HG02588 (cell line): Measurements from ENCODE around the gene LRRC37A.
"Not testable (repeated sequence)": the region's sequence is repeated elsewhere in the genome, so short reads cannot be mapped to it uniquely, and the experiment has no call there.

Experiments used
- ATAC-seq: cut with Tn5 transposase; IDR thresholded peaks from one replicate; pipeline ENCODE4 v1.9.1; 2021; ENCODE audit warnings: mild to moderate bottlenecking, moderate library complexity; ENCODE audit not compliant: unreplicated experiment

The LRRC37A gene

DNA sequence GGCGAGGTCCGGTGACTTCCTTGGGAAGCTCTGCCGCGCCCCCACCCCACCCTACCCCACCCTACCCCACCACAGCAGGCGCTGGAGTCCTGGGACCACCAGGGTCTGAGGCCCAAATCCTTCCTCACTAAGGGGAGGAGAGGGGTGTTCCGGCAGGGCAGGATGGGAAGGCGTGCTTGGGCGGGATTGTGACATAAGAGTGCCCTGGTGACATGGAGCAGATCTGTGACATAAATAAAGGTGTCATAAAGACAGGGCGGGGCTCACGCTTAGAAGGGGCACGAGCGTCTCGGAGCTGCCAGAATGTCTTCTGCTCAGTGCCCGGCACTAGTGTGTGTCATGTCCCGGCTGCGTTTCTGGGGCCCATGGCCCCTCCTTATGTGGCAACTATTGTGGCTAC lies at the start of gene LRRC37A:
LRRC37A (plus strand) TSS at position 301 of the 400 bp plus-strand sequence; CDS start at position 304, 3 bp downstream.
- not testable (repeated sequence) for ATAC-seq

DNA sequence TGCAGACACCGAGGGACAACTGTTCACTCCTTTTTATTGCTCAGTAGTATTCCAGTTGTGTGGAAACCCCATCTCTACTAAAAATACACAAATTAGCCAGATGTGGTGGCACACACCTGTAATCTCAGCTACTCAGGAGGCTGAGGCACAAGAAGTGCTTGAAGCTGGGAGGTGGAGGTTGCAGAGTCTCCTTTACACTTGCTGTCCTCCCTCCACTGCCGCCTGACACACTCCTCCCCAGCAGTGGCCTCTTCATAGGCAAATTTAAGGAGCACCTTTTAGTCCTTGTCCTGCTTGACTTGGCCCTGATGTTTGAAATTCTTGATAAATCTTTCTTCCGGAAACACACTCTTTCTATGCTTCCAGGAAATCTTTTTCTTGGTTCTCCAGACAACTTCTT lies 45.8 kb upstream of the LRRC37A start:
- not testable (repeated sequence) for ATAC-seq

DNA sequence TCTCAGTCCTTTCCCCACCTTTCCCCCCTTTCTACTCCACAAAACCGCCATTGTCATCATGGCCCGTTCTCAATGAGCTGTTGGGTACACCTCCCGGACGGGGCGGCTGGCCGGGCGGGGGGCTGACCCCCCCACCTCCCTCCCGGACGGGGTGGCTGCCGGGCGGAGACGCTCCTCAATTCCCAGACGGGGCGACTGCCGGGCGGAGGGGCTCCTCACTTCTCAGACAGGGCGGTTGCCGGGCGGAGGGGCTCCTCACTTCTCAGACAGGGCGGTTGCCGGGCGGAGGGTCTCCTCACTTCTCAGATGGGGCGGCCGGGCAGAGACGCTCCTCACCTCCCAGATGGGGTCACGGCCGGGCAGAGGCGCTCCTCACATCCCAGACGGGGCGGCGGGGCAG lies 42.1 kb upstream of the LRRC37A start:
- not testable (repeated sequence) for ATAC-seq

DNA sequence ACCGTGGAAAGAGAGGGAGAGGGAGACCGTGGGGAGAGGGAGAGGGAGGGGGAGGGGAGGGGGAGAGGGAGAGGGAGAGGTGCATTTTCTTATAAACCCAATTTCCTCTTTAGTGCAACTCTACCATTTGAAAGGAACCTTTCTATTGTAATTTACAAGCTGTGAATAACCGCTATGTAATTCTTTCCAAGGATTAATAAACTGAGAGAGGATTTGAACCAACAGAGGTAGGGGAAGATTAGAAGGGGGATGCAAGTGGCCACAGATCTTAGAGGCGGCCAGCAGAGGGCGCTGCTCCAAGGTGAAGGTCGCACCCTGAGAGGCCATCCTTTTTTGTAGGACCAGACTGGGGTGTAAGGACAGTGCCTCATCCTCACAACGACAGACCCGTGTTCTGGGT lies 41.2 kb upstream of the LRRC37A start:
- ATAC-seq, result peak; percentile 55

DNA sequence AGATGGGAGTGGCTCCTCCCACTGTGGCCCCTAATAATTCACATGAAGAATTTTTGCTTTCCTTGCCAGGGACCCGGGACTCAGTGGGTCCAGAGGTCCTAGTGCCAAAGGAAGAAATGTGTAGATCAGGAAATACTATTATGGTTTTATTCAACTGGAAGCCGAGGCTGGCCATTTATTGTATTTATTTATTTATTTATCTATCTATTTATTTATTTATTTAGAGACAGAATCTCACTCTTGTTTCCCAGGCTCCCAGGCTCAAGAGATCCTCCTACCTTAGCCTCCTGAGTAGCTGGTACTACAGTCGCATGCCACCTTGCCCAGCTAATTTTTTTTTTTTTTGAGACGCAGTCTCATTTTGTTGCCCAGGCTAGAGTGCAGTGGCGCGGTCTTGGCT lies 40.7 kb upstream of the LRRC37A start:
- not testable (repeated sequence) for ATAC-seq

DNA sequence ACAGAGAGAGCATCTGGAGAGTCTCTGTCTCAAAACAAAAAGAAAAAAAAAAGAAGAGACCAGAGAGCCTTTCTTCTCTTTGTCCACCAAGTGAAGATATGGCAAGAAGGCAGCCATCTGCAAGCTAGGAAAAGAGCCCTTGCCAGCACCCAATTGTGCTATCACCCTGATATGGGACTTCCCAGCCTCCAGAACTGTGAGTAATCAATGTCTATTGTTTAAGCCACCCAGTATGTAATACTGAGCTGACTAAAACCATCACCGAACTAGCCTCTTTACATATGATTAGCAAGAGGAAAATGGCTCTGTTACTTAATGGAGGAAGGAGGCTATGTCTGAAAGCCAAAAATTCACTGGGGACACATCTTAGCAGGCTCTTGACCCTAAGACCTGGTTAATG lies 38.6 kb upstream of the LRRC37A start:
- not testable (repeated sequence) for ATAC-seq

DNA sequence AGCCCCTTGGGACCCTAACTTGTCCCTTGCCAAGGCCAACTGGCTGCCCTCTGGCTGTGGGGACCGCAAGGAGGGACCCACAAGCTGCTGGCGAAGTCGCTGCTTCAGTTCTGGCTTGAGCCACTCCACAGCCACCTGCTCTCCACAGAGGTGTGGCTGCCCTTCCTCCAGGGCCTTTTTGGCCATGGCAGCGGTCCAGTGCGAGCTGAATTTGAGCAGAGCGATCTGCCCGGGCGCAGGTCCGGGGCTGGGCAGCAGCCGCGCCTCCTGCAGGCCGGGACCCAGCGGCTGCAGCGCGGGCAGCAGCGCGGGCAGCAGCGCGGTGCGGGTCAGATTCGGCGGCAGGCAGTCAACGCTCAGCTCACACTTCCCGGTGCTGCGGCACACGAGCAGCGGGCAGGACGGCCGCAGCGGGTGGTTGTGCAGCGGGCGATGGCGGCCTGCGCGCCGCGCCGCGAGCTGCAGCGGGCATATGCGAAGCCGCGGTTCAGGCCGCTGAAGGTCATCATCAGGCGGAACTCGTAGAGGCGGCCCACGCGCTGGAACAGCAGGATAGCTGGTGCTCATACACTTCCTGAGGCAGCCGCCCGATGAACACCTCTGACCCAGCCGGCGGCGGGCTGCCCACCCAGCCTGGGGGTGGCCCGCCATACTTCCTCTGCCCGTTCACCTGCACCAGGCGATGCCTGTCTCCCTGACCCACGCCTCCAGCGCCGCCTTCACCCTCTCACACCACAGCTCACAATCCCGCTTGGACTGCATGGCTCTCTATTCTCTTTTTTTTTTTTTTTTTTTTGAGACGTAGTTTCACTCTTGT lies 34.9 kb upstream of the LRRC37A start:
- not testable (repeated sequence) for ATAC-seq

DNA sequence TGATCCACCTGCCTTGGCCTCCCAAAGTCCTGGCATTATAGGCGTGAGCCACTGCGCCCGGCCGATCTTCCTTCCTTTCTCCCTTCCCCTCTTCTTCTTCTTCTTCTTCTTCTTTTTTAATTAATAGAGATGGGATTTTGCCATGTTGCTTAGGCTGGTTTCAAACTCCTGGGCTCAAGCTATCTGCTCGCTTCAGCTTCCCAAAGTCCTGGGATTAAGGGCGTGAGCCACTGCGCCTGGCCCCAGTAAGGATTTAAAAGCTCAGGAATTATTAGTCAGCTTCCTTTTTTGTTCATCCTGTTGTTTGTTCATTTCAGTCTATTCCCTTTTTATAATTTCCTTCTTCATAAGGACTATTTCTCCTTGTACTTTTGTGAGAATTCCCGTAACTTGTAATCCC lies 32.7 kb upstream of the LRRC37A start:
- no peak for ATAC-seq

DNA sequence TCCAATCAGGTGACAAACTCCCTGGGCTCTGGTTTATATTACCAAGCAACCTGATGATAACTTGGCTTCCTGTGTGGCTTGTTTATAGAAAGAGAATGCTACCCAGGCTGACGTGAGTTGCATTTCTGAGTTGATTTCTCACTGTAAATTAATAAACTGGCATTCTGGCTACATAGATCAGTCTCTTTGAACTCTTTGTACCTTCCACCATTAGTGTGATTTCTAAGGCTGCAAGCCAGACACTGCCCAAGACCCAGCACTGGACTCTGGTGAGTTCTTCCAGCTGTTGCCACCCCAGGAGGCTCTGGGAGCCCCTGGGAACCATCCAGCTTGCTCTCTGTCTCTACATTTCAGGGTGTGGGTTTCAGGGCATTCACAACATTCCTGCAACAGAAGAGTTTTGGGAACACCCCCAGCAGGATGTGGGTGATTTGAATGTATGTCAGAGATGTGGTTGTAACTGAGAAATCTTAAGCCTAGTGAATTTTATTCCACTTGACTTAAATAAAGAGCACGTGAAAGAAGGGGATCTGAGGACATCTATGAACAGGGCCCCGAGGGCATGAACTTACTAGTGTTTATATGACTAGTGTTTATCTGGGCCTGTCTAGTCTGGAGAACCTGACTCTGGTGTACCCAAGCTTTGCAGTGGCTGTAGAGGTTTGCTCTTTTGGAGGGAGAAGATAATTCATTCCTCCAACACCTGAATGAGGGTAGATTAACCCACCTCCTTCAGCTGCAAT lies 30.3 kb upstream of the LRRC37A start:
- no peak for ATAC-seq

DNA sequence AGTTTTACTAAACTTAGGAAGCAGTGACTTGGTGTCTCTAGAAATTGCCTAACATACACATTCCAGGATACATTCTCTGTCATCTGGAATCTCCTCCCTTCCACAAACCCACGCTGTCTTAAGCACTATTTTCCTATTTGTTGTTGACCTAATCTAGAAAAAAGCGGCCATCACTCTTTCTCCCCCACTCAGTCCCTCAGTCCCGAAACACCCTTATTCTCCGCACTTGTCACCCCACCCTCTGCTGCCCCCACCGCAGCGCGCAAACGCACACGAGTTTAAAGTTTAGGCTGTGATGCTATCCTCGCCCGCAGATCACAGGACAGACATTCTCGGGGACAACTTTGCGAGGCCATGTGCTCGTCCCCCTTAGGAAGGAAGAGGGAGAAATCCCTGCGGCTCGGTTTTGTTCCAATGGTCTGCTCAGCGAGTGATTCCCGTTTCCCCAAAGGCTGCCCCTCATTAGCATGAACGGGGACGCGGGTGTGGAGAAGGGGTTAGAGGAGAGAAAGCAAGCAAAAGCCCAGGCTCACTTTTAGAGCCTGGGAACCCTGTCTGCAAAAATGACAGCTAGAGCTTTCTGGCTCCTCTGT lies 28.8 kb upstream of the LRRC37A start:
- ATAC-seq, result not testable (repeated sequence)

DNA sequence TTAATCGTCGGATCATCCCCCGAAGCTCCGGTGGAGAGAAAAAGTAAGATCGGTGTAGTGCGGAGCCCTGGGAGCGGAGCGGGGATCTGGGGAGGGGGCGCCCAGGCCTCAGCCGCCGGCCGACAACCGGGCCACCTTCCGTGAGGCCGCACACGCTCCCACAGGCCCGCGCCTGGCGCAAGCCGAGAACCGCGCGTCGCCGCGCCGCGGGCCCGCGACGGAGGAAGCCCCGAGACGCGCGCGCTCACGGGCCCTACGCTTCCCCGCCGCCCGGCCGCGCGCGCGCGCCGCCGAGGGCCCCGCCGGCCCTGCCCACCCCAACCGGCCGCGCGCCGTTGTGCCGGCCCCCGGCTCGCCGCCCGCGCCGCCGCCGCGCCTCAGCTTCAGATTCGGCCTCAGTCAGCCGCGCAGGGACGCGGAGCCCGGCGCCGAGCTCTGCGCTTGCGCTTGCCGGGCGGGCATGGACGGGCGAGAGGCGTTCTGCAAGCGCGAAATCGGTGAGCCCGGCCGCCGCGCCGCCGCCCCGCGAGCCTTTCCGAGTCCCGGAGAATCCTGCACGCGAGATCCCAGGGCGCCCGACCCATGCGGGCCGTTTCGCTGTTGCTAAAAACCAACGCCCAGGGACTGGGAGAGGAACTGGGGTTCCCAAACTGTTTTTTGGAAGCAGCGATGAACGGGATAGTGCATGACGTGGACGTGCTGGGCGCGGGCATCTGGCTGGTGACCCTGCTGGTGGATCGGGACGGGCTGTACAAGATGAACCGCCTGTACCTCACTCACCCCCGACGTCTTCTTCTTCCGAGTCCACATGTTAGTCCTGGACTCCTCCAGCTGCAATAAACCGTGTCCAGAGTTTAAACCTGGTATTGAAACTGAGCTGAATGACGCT lies 28.0 kb upstream of the LRRC37A start:
- ATAC-seq, result peak; percentile 84

DNA sequence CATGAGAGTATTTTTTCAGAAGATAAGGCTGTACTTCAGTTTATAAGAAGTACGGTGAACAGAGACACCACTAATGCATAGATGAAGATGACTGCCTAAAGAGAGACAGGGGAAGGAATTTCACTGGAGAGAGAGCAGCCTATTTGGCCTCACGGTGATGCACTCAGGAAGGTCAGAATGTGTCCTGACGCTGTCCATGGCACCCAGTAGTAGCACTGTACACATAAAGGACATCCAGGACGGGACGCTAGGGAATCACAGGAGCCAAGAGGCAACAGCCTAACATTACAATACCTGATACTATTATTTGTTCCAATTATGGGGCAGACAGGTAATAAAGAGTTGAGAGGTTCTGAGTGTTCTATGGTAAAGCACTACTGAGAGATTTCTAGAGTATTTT lies 24.9 kb upstream of the LRRC37A start:
- ATAC-seq, result no peak

DNA sequence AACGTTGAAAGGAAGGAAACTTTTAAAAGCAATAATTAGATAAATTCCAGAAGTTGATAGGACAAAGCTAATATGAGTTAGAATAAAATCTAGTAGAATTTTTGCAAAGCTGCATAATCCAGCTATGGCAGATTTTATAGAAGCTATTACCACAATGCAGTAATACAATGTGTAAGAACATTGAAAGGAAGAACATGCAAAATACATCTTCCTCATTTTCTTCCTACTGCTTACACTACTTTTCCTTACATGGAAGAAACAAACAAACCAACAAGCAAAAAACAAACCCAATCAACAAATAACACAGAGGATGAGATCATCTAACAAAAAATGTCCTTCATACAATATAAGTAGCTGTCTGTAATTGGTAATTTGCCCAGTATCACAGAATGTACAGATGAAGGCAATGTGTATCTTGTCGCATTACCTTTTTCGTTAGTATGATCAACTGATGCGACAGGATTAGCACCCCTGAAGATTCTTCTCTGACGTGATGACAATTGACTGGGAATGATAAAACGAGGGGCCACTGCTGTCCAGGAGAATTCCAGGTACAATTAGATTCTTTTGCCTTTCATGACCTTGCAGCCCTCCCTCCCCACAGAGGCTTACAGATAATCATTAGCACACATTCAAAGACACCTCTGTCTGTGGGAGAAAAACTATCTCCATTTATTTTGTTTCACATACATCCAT lies 21.2 kb upstream of the LRRC37A start:
- ATAC-seq, result no peak

DNA sequence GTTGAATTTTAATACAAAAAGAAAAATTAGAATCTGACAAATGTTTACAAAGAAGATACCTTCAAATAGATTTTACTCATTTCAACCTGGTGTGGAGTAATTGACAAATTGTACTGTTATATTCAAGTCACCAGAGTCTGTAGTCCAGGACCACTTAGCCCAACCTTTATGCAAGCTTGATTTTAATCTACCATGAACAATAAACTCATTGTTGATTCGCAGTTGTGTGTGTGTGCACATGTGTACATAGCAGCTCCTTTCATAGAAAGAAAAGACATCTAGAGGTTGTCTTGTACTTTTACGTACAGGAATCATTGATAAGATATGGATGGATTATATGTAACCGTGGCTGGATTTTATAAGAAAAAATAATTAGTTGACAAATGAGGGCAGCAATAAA lies 20.7 kb upstream of the LRRC37A start:
- no peak for ATAC-seq

DNA sequence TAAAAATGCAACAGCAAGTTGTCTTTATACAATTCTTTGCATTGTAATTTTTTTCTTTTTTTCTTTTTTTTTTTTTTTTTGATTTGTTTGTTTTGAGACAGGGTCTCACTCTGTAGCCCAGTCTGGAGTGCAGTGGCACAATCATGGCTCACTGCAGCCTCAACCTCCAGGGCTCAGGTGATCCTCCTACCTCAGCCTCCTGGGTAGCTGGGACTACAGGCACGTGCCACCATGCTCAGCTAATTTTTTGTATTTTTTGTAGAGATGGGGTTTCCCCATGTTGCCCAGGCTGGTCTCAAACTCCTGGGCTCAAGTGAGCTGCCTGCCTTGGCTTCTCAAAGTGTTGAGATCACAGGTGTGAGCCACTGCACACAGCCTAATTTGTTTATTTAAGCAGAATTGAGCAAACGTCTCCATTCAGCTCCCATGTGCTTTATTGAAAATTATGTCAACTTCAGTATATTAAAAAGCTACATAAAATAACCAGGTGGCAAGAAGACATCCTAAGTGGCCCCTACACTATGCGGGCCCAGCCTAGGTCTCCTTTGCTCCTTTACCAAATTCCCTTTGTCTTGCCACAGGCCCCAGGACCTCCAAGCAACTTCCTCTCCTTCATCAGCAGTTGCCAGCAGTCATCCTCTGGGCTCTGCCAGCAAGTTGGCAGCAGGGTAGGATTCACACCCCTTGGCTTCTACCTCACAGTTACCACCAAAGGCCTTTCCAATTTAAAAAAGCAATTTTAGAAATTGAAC lies 18.0 kb upstream of the LRRC37A start:
- ATAC-seq, result not testable (repeated sequence)

DNA sequence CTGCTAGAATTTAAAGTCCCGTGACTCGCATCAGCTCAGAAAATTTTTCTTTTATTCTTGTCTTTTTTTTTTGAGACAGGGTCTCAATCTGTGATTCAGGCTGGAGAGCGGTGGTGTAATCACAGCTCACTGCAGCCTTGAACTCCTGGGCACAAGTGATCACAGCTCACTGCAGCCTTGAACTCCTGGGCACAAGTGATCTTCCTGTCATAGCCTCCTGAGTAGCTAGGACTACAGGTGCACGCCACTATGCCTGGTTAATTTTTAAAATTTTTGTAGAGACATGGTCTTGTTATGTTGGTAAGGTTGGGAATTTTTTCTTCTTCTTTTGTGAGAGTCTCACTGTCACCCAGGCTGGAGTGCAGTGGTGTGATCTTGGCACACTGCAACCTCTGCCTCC lies 13.6 kb upstream of the LRRC37A start:
- not testable (repeated sequence) for ATAC-seq

DNA sequence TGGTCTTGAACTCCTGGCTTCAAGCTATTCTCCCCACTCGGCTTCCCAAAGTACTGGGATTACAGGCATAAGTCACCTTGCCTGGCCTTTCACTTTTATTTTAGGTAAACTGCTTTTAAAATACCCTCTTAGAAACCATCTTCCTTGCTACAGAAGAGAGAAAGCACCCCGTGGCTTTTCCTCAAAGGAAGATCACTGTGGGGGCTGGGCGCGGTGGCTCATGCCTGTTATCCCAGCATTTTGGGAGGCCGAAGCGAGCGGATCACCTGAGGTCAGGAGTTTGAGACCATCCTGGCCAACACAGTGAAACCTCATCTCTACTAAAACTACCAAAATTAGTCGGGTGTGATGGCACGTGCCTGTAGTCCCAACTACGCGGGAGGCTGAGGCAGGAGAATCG lies 12.3 kb upstream of the LRRC37A start:
- ATAC-seq, result not testable (repeated sequence)

DNA sequence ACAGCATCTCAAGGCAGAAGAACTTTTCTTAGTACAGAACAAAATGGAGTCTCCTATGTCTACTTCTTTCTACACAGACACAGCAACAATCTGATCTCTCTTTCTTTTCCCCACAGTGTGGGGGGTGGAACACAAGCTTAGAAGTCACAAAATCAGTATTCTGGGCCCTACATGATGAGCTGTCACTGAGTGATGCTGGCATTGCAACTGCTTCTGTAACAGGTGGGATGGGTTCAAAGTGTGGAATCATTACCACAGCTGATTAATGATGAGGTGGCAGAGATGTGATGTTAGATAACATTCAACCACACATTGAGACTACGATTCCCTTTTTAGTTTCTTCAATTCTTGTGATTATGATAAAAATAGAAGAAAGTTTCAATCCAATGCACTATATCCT lies 10.5 kb upstream of the LRRC37A start:
- ATAC-seq, result not testable (repeated sequence)

DNA sequence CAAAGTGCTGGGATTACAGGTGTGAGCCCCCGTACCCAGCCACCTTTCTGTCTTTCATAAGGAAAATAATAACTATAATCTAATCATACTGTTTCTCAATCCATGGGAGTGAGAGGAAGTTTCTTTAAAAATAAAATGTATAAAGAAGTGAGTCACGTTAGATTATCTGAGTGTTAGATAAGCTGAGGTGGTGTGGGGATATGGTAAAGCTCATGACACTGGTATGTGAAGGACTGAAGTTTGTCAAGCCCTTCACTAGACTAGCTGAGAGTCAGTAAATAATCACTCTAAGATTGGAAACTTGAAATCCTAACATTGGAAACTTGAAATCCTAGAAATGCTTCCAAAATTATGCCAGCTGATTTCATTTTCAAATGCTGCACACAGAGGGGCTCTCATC lies 9.4 kb upstream of the LRRC37A start:
- not testable (repeated sequence) for ATAC-seq
